GM12878 (cell line): Measurements from ENCODE around the gene PDGFD. TPM values are rescaled to one million over a fixed set of nuclear protein-coding genes. Genes with fewer than 3 reads are reported as not detected.

ENCODE experiments used
- ATAC-seq: fragments of 200-7000 bp; cut with Tn5 transposase; 3 replicates; pipeline ENCODE4 v1.9.1; 2020; ENCODE audit warnings: mild to moderate bottlenecking, moderate library complexity
- BruUV-seq: library from RNA; stranded (reverse); fragments of 400-500 nt; replicated peaks from 2 replicates; lab custom pipeline; 2021; lab: Mats Ljungman, UMichigan
- CTCF ChIA-PET: fragments of 300-600 bp; sonication (Branson Sonifier 250); formaldehyde crosslinking; extraction: SDS; loops from one replicate; lab custom pipeline; 2021; ENCODE audit warnings: inconsistent platforms; lab: Yijun Ruan, JAX
- POLR2A ChIA-PET: fragments of 350-600 bp; formaldehyde crosslinking; extraction: SDS; loops from one replicate; lab custom pipeline; 2021; ENCODE audit warnings: inconsistent platforms; lab: Charles Lee
- RAD21 ChIA-PET: fragments of 300-600 bp; sonication (Branson Sonifier 250); formaldehyde crosslinking; loops from one replicate; lab custom pipeline; 2023; ENCODE audit warnings: antibody characterized with exemption; ENCODE audit not compliant: unreplicated experiment; lab: Charles Lee
- SMC1A ChIA-PET: fragments of 300-600 bp; sonication (Branson Sonifier 250); formaldehyde crosslinking; loops from one replicate; lab custom pipeline; 2023; ENCODE audit not compliant: unreplicated experiment, uncharacterized antibody; lab: Charles Lee
- DNase-seq: peaks from one replicate; pipeline ENCODE4 v3.0.0-alpha.2; 2011; ENCODE audit warnings: low read depth, low spot score
- FAIRE-seq: peaks from 3 replicates; lab custom pipeline; 2011; peaks lifted over from hg19 to GRCh38; lab: Jason Lieb, UNC
- H2AFZ ChIP-seq: 2 replicates; pipeline ENCODE4 v1.6.0; 2011; ENCODE audit warnings: low read depth, low read length, control low read depth; ENCODE audit not compliant: control insufficient read depth
- H3K27ac ChIP-seq: 2 replicates; pipeline ENCODE4 v1.5.1; 2011; ENCODE audit warnings: control low read depth; ENCODE audit not compliant: control insufficient read depth, insufficient read depth
- H3K27me3 ChIP-seq, 2 experiments: replicated peaks in 1 of 2; 2 replicates each; pipeline versions ENCODE4 v1.6.0 to v1.6.1; 2011; ENCODE audit warnings: low read length in 1 of 2; ENCODE audit not compliant: control insufficient read depth in 2 of 2, insufficient read depth in 2 of 2
- H3K36me3 ChIP-seq, 2 experiments: 2 replicates each; pipeline ENCODE4 v1.5.1; 2011; ENCODE audit warnings: low read length in 1 of 2; ENCODE audit not compliant: control insufficient read depth in 2 of 2, insufficient read depth in 2 of 2
- H3K4me1 ChIP-seq: 2 replicates; pipeline ENCODE4 v1.6.1; 2011; ENCODE audit warnings: mild to moderate bottlenecking, low read length, moderate library complexity, mixed read lengths; ENCODE audit not compliant: control insufficient read depth, insufficient read depth
- H3K4me2 ChIP-seq: 2 replicates; pipeline ENCODE4 v1.6.0; 2011; ENCODE audit warnings: control low read depth; ENCODE audit not compliant: control insufficient read depth, insufficient read depth
- H3K4me3 ChIP-seq: fragments of 200-600 bp; sonication (generic); 2 replicates; pipeline ENCODE4 v1.5.1; 2016
- H3K79me2 ChIP-seq: 2 replicates; pipeline ENCODE4 v1.6.0; 2011; ENCODE audit warnings: low read length; ENCODE audit not compliant: control insufficient read depth, insufficient read depth
- H3K9ac ChIP-seq: 2 replicates; pipeline ENCODE4 v1.8.0; 2011; ENCODE audit warnings: low read length, control low read depth, mixed read lengths; ENCODE audit not compliant: control insufficient read depth, insufficient read depth
- H3K9me3 ChIP-seq: replicated peaks from 3 replicates; pipeline ENCODE4 v1.5.1; 2011; ENCODE audit warnings: mild to moderate bottlenecking, low read length; ENCODE audit not compliant: control insufficient read depth, insufficient read depth
- H4K20me1 ChIP-seq: 2 replicates; pipeline ENCODE4 v1.6.0; 2011; ENCODE audit not compliant: control insufficient read depth, insufficient read depth
- ESRRA ChIP-seq: IDR thresholded peaks from 2 replicates; pipeline ENCODE4 v1.6.1; 2012; ENCODE audit warnings: mild to moderate bottlenecking, low read length, improper control_type of control experiment
- ETV6 ChIP-seq, 2 experiments: fragments of 450-650 bp in 1 of 2; IDR thresholded peaks in 1 of 2; conservative IDR thresholded peaks in 1 of 2; 2 replicates each; pipeline ENCODE4 v1.6.1; 2014; ENCODE audit warnings: antibody characterized with exemption in 1 of 2, borderline replicate concordance in 1 of 2, low read depth in 1 of 2, mild to moderate bottlenecking in 1 of 2, moderate library complexity in 1 of 2
- FOXM1 ChIP-seq: IDR thresholded peaks from 2 replicates; pipeline ENCODE4 v1.6.1; 2012; ENCODE audit warnings: low read depth, mild to moderate bottlenecking, inconsistent platforms, low read length, moderate library complexity
- IKZF2 ChIP-seq, 2 experiments: fragments of 450-650 bp; IDR thresholded peaks; 2 replicates each; pipeline ENCODE4 v1.6.1; 2017; ENCODE audit warnings: mild to moderate bottlenecking in 2 of 2, moderate library complexity in 2 of 2
- MEF2B ChIP-seq: fragments of 450-650 bp; IDR thresholded peaks from 2 replicates; pipeline ENCODE4 v1.6.1; 2018; ENCODE audit warnings: mild to moderate bottlenecking, moderate library complexity; ENCODE audit not compliant: partially characterized antibody, poor library complexity, severe bottlenecking
- SP1 ChIP-seq: IDR thresholded peaks from one replicate; pipeline ENCODE4 v1.6.1; 2011; ENCODE audit warnings: low read depth, low read length
- WGBS: methylation state at CpG from one replicate; pipeline ENCODE4 v1.1.6; 2016; ENCODE audit warnings: low lambda C conversion rate; ENCODE audit not compliant: insufficient replicate concordance, insufficient coverage; ENCODE audit errors: missing lambda C conversion rate; 5-methylcytosine and 5-hydroxymethylcytosine counted together
- in situ Hi-C: fragments of 300-500 bp; cut with MboI; formaldehyde crosslinking; loops from 9 replicates; pipeline ENCODE4 v1.14.3; 2018; ENCODE audit warnings: mixed read lengths
- intact Hi-C: fragments of 100-400 bp; cut with micrococcal nuclease; formaldehyde crosslinking; loops from one replicate; pipeline ENCODE4 v1.14.2; 2022; ENCODE audit not compliant: unreplicated experiment
- polyA plus RNA-seq, 11 experiments: library from polyadenylated mRNA; depleted of rRNA in 4 of 11; unstranded in 6 of 11; stranded (reverse) in 5 of 11; fragments of >200 nt; fragmentation: Nextera tagmentation in 4 of 11; fragmentation: Illumina TruSeq in 1 of 11; extraction: Ambion mirVana in 4 of 11; extraction: Trizol in 1 of 11; gene quantifications; 1 replicate in 1 of 11; 2 replicates in 10 of 11; pipeline versions ENCODE4 v1.2.1 to v1.2.3, GENCODE V29; 2011 to 2016; ENCODE audit warnings: inconsistent platforms in 2 of 11, missing spikeins in 2 of 11, low read depth in 1 of 11
- total RNA-seq, 4 experiments: library from RNA; depleted of rRNA in 3 of 4; stranded (reverse); fragments of >200 nt in 3 of 4; fragmentation: Illumina TruSeq in 1 of 4; extraction: Trizol in 1 of 4; gene quantifications; 2 replicates each; pipeline versions ENCODE4 v1.2.1 to v1.2.3, GENCODE V29; 2013 to 2021
- TF ChIP-seq, protein P1 (sequence below): fragments of 450-650 bp; IDR thresholded peaks from 2 replicates; pipeline ENCODE4 v1.6.1; 2017; ENCODE audit warnings: mild to moderate bottlenecking
- TF ChIP-seq, protein P2 (sequence below): IDR thresholded peaks from 2 replicates; pipeline ENCODE4 v1.6.1; 2011; ENCODE audit warnings: borderline replicate concordance, low read depth, mild to moderate bottlenecking, moderate library complexity, low read length; ENCODE audit not compliant: insufficient read depth, poor library complexity, severe bottlenecking
- TF ChIP-seq, protein P3 (sequence below): fragments of 150-350 bp; IDR thresholded peaks from 2 replicates; pipeline ENCODE4 v1.6.1; 2014; ENCODE audit warnings: mild to moderate bottlenecking, low read depth, low read length

The PDGFD gene
- total and polyA plus RNA-seq, 10 of the 15 experiments (the other 5 are each of a cell fraction or from before 2014, with no cell fraction given), result 0.05 to 0.13 TPM; not detected in 8

DNA sequence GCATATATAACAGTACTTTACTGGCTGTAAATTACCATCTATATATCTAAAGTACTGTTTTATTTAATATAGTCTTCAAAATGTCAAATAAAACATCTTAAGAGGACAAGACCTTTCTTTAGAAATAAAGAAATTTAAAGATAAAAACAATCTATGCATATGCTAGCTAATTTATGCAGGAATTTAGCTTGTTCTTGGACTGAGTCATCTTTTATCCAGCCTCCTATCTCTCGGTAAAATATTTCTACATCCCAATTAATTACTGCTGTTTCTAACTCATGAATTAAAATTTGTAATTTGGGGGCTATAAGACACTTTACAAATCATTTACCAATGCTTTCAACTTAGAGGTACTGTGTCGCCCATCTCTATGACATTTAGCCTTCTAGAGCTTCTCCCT is 200.3 kb downstream of the PDGFD start:
- POLR2A ChIA-PET, result no interaction called here
- H4K20me1 ChIP-seq, result no peaks in the 10 kb centered on the region
- FAIRE-seq (no peak), DNase-seq (no peak), ATAC-seq (no peak)
- RAD21 ChIA-PET, result no interaction called here
- peaks cover 5% of the 10 kb centered on the region; the same call in 1 of the 2 replicates for H3K4me1 ChIP-seq
- no peak overlapping the region for H3K27ac ChIP-seq
- TF ChIP-seq ESRRA, result no peak
- TF ChIP-seq, protein P1, sequence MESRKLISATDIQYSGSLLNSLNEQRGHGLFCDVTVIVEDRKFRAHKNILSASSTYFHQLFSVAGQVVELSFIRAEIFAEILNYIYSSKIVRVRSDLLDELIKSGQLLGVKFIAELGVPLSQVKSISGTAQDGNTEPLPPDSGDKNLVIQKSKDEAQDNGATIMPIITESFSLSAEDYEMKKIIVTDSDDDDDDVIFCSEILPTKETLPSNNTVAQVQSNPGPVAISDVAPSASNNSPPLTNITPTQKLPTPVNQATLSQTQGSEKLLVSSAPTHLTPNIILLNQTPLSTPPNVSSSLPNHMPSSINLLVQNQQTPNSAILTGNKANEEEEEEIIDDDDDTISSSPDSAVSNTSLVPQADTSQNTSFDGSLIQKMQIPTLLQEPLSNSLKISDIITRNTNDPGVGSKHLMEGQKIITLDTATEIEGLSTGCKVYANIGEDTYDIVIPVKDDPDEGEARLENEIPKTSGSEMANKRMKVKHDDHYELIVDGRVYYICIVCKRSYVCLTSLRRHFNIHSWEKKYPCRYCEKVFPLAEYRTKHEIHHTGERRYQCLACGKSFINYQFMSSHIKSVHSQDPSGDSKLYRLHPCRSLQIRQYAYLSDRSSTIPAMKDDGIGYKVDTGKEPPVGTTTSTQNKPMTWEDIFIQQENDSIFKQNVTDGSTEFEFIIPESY, result no peak
- no peak for TF ChIP-seq ETV6 (conservative IDR thresholded peaks at IDR 0.05 in 1 of 2, IDR thresholded peaks at IDR 0.05 in 1 of 2; ENCODE audit: borderline replicate concordance in 1 of 2, low read depth in 1 of 2)
- TF ChIP-seq SP1, result no peak
- 70% methylated on average over 2 of the region's 2 CpGs for WGBS
- no peaks in the 10 kb centered on the region for H3K27me3 ChIP-seq
- H3K79me2 ChIP-seq, result no peaks in the 10 kb centered on the region
- in situ Hi-C loops, result no loop called here
- BruUV-seq, result no TSS peak
- SMC1A ChIA-PET, result interaction anchor here (1.0 to 1.4 kb wide), 4 partner anchors 9 to 35 kb away, joined by 3 to 4 read pairs (median 3); no protein-coding TSS in a partner anchor
- no peak overlapping the region for H3K4me3 ChIP-seq
- H3K9me3 ChIP-seq, result no peaks in the 10 kb centered on the region
- no peak overlapping the region for H2AFZ ChIP-seq
- intact Hi-C loops, result no loop called here
- no peak overlapping the region for H3K4me2 ChIP-seq
- no peak overlapping the region for H3K9ac ChIP-seq
- CTCF ChIA-PET, result interaction anchor here (1.6 kb wide), 1 partner anchor 24 kb away, joined by 4 read pairs; no protein-coding TSS in a partner anchor
- no peaks in the 10 kb centered on the region for H3K36me3 ChIP-seq

DNA sequence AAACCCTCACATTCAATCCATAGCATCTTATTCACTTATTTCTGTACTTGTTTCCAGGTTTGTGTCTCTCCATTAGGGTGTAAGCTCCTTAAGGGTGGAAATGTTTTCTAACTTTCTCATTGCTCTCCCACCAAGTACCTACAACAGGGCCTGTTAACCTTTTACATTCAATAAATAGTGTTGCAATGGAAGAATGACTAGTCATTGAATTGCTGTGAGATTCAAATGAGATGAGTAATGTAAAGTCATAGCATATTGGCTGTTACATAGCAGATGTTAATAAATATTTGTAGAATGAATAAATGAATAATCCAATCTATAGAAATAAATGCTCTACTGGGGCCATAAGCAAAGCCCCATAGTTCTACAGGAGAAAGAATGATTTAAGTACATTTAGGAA is 202.9 kb downstream of the PDGFD start:
- peaks cover 1% of the 10 kb centered on the region; the same call in 2 of the 3 replicates for H3K9me3 ChIP-seq
- no peak for DNase-seq
- H3K27ac ChIP-seq, result no peak overlapping the region
- no peak overlapping the region for H3K9ac ChIP-seq
- no peaks in the 10 kb centered on the region for H3K36me3 ChIP-seq
- no peaks in the 10 kb centered on the region for H3K27me3 ChIP-seq
- ATAC-seq, result no peak
- peaks cover 11% of the 10 kb centered on the region; the same call in 1 of the 2 replicates for H3K4me1 ChIP-seq
- no peaks in the 10 kb centered on the region for H4K20me1 ChIP-seq
- in situ Hi-C loops (no loop called here), intact Hi-C loops (no loop called here)
- SMC1A ChIA-PET, result interaction anchor here (4.0 kb wide), 1 partner anchor 30 kb away, joined by 28 read pairs; no protein-coding TSS in a partner anchor
- RAD21 ChIA-PET, result no interaction called here
- no peak overlapping the region for H2AFZ ChIP-seq
- no peak overlapping the region for H3K4me2 ChIP-seq
- H3K4me3 ChIP-seq, result no peak overlapping the region
- no peaks in the 10 kb centered on the region for H3K79me2 ChIP-seq
- no TSS peak for BruUV-seq
- no peak for FAIRE-seq
- POLR2A ChIA-PET, result no interaction called here
- CTCF ChIA-PET, result no interaction called here
- TF ChIP-seq, protein P1, result no peak
- no peak for TF ChIP-seq IKZF2 (IDR thresholded peaks at IDR 0.05)
- no peak for TF ChIP-seq FOXM1
- TF ChIP-seq, protein P2, sequence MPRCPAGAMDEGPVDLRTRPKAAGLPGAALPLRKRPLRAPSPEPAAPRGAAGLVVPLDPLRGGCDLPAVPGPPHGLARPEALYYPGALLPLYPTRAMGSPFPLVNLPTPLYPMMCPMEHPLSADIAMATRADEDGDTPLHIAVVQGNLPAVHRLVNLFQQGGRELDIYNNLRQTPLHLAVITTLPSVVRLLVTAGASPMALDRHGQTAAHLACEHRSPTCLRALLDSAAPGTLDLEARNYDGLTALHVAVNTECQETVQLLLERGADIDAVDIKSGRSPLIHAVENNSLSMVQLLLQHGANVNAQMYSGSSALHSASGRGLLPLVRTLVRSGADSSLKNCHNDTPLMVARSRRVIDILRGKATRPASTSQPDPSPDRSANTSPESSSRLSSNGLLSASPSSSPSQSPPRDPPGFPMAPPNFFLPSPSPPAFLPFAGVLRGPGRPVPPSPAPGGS, result no peak
- TF ChIP-seq, protein P3, sequence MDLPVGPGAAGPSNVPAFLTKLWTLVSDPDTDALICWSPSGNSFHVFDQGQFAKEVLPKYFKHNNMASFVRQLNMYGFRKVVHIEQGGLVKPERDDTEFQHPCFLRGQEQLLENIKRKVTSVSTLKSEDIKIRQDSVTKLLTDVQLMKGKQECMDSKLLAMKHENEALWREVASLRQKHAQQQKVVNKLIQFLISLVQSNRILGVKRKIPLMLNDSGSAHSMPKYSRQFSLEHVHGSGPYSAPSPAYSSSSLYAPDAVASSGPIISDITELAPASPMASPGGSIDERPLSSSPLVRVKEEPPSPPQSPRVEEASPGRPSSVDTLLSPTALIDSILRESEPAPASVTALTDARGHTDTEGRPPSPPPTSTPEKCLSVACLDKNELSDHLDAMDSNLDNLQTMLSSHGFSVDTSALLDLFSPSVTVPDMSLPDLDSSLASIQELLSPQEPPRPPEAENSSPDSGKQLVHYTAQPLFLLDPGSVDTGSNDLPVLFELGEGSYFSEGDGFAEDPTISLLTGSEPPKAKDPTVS, result no peak
- no peak for TF ChIP-seq MEF2B
